Breast epithelium (tissue), 4 donors: Measurements from ENCODE around the gene SDHAF1. TPM values are rescaled to one million over a fixed set of nuclear protein-coding genes. Genes with fewer than 3 reads are reported as not detected.

Experiments used
- DNase-seq, 2 donors: peaks; one replicate each; pipeline ENCODE4 v3.0.0-alpha.2; 2019; ENCODE audit warnings: low spot score in 2 of 2
- H3K27ac ChIP-seq, 2 donors: fragments of 200-600 bp; sonication (generic) in 1 of 2; one replicate each; pipeline ENCODE4 v1.5.1; 2016 to 2019; ENCODE audit warnings: mild to moderate bottlenecking in 1 of 2
- H3K27me3 ChIP-seq, 2 donors: fragments of 200-600 bp; sonication (generic) in 1 of 2; one replicate each; pipeline versions ENCODE4 v1.5.1 to v1.6.0; 2017 to 2019; ENCODE audit warnings: control low read depth in 1 of 2, mild to moderate bottlenecking in 1 of 2
- H3K36me3 ChIP-seq: fragments of 200-600 bp; one replicate; pipeline ENCODE4 v1.5.1; 2019
- H3K4me1 ChIP-seq, 2 donors: fragments of 200-600 bp; sonication (generic); one replicate each; pipeline ENCODE4 v1.5.1; 2016 to 2019; ENCODE audit warnings: control low read depth in 1 of 2
- H3K4me3 ChIP-seq, 3 donors: fragments of 200-600 bp; sonication (generic); 1 replicate in 2 of 3; 2 replicates in 1 of 3; pipeline ENCODE4 v1.5.1; 2016 to 2019; ENCODE audit warnings: mild to moderate bottlenecking in 3 of 3, moderate library complexity in 2 of 3
- H3K9me3 ChIP-seq, 2 donors: fragments of 200-600 bp; sonication (generic) in 1 of 2; one replicate each; pipeline ENCODE4 v1.5.1; 2016 to 2019; ENCODE audit warnings: control low read depth in 1 of 2
- POLR2A ChIP-seq: fragments of 450-650 bp; IDR thresholded peaks from one replicate; pipeline ENCODE4 v1.6.1; 2016; ENCODE audit warnings: antibody characterized with exemption, mild to moderate bottlenecking, moderate library complexity
- POLR2AphosphoS5 ChIP-seq, 3 donors: sonication (generic); formaldehyde crosslinking; IDR thresholded peaks; one replicate each; pipeline ENCODE4 v1.6.1; 2017; ENCODE audit warnings: antibody characterized with exemption in 3 of 3
- intact Hi-C: fragments of 100-400 bp; cut with DNase I; formaldehyde crosslinking; loops from one replicate; pipeline ENCODE4 v1.15.1; 2023; ENCODE audit warnings: low total_unique reads
- total RNA-seq, 3 donors: library from RNA; depleted of rRNA; stranded (reverse); fragments of >200 nt; gene quantifications; one replicate each; pipeline ENCODE4 v1.1.0, GENCODE V29; 2016
- TF ChIP-seq, protein P1 (sequence below), 3 donors: fragments of 450-650 bp; IDR thresholded peaks; one replicate each; pipeline ENCODE4 v1.5.1; 2016 to 2017; ENCODE audit warnings: antibody characterized with exemption in 3 of 3, mild to moderate bottlenecking in 3 of 3, moderate library complexity in 3 of 3

Gene SDHAF1
- total RNA-seq, 3 donors from 2014 or later, result 47.5 to 58.8 (median 48.8) TPM

DNA sequence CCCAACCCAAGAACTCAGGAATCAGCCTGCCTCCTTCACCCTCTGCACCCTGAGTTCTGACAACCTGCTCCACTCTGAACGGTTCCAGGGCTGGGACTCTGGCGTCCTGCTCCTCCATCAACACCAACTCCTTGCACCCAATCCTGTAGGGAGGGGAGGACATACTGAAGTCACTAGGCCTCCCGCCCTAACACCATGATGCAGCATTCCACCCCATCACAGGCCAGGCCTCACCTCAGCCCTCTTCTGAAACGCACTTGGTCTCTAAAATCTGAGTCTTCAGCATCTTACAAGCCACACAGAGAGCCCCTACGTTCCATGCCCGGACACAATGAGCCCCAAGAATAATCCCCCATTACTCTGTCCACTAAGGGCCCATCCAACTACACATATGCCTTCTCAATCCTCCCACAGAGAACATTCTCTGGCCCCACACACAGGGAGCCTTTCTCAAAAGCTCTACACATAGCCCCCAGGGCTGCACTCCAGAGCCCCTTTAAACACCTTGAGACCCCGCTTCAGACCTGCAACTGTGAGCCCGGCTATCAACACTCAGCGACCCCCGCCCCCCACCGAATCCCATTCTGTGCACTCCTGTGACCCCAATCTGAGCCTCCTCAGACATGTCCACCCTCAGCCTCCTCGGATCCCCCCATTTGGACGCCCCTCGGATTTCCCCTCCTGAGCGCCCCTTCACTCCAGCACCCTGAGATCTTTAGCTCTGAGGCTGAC lies 18.5 kb downstream of the SDHAF1 start:
- Histone ChIP-seq H3K4me1 (peaks cover 0 to 11% of the 10 kb centered on the region in 2 donors), H3K36me3 (no peaks in the 10 kb centered on the region), H3K27ac (peak overlapping the region; percentile 86 to 92), H3K9me3 (no peaks in the 10 kb centered on the region), H3K27me3 (no peaks in the 10 kb centered on the region), H3K4me3 (peak overlapping the region; percentile 60 to 85 (median 70))
- DNase-seq, result no peak
- TF ChIP-seq POLR2A (no peak), POLR2AphosphoS5 (IDR thresholded peaks at IDR 0.05) (no peak)
- TF ChIP-seq, protein P1, sequence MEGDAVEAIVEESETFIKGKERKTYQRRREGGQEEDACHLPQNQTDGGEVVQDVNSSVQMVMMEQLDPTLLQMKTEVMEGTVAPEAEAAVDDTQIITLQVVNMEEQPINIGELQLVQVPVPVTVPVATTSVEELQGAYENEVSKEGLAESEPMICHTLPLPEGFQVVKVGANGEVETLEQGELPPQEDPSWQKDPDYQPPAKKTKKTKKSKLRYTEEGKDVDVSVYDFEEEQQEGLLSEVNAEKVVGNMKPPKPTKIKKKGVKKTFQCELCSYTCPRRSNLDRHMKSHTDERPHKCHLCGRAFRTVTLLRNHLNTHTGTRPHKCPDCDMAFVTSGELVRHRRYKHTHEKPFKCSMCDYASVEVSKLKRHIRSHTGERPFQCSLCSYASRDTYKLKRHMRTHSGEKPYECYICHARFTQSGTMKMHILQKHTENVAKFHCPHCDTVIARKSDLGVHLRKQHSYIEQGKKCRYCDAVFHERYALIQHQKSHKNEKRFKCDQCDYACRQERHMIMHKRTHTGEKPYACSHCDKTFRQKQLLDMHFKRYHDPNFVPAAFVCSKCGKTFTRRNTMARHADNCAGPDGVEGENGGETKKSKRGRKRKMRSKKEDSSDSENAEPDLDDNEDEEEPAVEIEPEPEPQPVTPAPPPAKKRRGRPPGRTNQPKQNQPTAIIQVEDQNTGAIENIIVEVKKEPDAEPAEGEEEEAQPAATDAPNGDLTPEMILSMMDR (IDR thresholded peaks at IDR 0.05), result no peak
- intact Hi-C loops, result no loop called here

DNA sequence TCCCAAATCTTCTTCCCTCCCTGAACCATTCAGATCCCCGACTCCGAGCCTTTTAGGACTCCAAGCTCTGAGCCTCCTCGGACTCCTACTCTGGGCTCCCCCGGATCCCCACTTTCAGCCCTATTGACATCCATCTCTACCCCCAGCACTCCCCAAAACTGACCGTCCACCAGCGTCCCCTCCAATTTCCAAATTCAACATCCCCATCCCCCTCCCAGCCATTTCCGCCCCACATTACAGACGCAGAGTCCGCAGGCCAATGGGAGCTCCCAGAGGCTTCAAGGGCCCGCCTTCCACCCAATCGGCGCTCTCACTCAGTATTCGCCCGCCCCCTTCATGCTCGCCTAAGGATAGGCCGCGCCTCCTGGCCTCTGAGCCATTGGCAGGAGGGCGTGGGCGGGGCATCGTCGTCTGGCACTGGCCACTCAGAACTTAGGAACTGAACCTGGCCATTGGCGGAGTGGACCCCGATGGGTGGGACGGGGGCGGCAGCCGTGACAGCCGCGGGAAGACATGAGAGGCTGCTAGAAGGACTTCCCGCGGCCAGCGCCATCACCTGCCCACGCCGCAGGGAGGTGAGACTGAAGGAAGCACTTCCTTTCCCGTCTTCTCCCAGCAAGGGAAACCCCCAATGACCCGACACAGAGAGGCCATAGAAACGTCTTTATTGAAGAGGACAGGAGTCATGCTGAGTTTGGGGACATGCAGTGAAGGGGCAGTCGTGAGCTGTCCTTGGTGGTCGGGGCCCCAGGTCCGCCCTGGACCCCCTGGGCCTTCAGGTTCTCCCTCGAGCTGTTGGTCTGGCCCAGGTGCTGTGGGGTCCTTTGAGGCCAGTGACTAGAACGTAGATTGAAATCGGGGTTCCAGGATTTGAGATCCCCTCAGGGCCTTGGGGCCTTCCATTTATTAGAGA lies 19.3 kb downstream of the SDHAF1 start, which contains the start of gene ALKBH6:
Gene ALKBH6 (minus strand): TSS at position 202 of the 913 bp plus-strand sequence. CDS start 816 bp downstream, outside the sequence.
- no peak for TF ChIP-seq POLR2A
- peak in 1 of 3 donors; percentile 28 for TF ChIP-seq POLR2AphosphoS5 (IDR thresholded peaks at IDR 0.05)
- H3K4me3 ChIP-seq, result peak within 1 kb of the TSS; percentile 60 to 85 (median 70)
- no peaks in the 10 kb centered on the region for H3K9me3 ChIP-seq
- H3K27me3 ChIP-seq, result no peaks in the 10 kb centered on the region
- H3K27ac ChIP-seq, result peak within 1 kb of the TSS; percentile 86 to 92
- H3K36me3 ChIP-seq, result no peaks in the 10 kb centered on the region
- DNase-seq, result peak; percentile 100
- peaks cover 0 to 11% of the 10 kb centered on the region in 2 donors for H3K4me1 ChIP-seq
- intact Hi-C loops, result no loop called here

DNA sequence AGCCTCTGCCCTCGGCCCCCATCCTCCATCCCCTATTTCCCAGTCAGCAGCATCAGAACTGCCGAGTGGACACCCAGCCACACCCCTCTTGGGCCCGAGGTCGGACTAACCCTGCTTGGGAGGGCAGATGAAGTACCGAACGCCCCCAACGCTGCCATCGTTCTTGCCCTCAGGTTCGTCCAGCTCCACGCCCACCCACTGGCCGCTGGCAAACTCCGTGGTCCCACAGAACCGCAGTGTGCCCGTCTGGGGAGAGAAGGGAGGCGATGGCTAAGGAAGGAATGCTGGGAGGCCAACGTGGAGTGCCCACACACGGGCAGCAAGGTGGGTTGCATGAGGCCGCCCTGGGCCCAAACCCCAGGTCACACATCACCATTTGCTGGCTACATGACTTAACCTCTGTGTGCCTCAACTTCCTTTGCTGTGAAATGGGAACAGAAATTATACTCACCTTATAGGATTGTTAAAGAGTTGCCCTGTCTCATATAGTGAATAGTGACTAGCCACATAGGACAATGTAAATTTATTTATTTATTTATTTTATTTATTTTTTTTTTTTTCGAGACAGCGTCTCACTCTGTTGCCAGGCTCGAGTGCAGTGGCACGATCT lies 24.2 kb downstream of the SDHAF1 start:
- TF ChIP-seq, protein P1 (IDR thresholded peaks at IDR 0.05), result no peak
- TF ChIP-seq POLR2A, result no peak
- no peak for TF ChIP-seq POLR2AphosphoS5 (IDR thresholded peaks at IDR 0.05)
- Histone ChIP-seq H3K36me3 (no peaks in the 10 kb centered on the region), H3K4me3 (no peak overlapping the region), H3K4me1 (peaks cover 0 to 5% of the 10 kb centered on the region in 2 donors), H3K9me3 (no peaks in the 10 kb centered on the region), H3K27ac (no peak overlapping the region), H3K27me3 (no peaks in the 10 kb centered on the region)
- no peak for DNase-seq
- intact Hi-C loops, result no loop called here

DNA sequence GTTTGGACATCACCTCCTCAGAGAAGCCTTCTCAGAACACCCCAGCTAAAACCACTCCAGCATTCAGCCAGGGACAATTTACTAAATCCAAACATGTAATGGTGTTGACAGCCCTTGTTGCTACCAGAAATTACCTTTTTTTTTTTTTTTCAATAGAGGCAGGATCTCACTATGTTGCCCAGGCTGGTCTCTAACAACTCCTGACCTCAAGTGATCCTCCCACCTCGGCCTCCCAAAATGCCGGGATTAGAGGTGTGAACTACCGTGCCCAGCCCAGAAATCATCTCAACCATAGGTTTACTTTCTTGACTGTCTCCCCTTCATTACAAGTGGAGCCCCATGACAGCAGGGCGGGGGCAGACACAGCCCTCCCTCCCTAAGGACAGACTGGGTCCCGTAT lies 28.4 kb downstream of the SDHAF1 start:
- intact Hi-C loops, result no loop called here
- no peaks in the 10 kb centered on the region for H3K9me3 ChIP-seq
- H3K4me3 ChIP-seq, result no peak overlapping the region
- H3K27me3 ChIP-seq, result no peaks in the 10 kb centered on the region
- no peaks in the 10 kb centered on the region for H3K36me3 ChIP-seq
- no peak for DNase-seq
- TF ChIP-seq, protein P1 (IDR thresholded peaks at IDR 0.05), result no peak
- TF ChIP-seq POLR2A (no peak), POLR2AphosphoS5 (IDR thresholded peaks at IDR 0.05) (no peak)
- H3K4me1 ChIP-seq, result no peaks in the 10 kb centered on the region
- no peak overlapping the region for H3K27ac ChIP-seq

DNA sequence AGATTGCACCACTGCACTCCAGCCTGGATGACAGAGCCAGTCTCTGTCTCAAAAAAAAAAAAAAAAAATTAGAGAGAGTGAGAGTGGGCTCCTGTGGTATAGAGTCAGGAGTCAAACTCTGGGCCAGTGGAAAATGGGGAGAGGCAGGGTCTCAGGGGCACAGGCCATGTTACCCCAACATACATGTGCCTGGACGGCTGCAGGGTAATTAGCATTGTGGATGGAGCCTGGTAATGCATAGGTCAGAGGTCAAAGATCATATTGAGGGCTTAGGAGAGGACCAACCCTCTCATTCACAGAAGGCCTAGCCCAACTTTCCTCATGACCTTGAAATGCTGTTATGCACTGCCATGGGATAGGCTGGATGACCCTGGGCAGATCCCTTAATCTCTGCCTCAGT lies 30.6 kb downstream of the SDHAF1 start:
- Histone ChIP-seq H3K36me3 (no peaks in the 10 kb centered on the region), H3K4me3 (no peak overlapping the region), H3K27me3 (no peaks in the 10 kb centered on the region), H3K4me1 (no peaks in the 10 kb centered on the region), H3K9me3 (no peaks in the 10 kb centered on the region), H3K27ac (no peak overlapping the region)
- TF ChIP-seq, protein P1 (IDR thresholded peaks at IDR 0.05), result no peak
- TF ChIP-seq POLR2AphosphoS5 (IDR thresholded peaks at IDR 0.05) (no peak), POLR2A (no peak)
- no peak for DNase-seq
- intact Hi-C loops, result no loop called here
